HG03432 (cell line): ENCODE results near the gene CHI3L1.

Source experiments
- ATAC-seq: cut with Tn5 transposase; IDR thresholded peaks from one replicate; pipeline ENCODE4 v1.9.1; 2021; ENCODE audit warnings: mild to moderate bottlenecking, moderate library complexity; ENCODE audit not compliant: unreplicated experiment

CHI3L1 gene

DNA sequence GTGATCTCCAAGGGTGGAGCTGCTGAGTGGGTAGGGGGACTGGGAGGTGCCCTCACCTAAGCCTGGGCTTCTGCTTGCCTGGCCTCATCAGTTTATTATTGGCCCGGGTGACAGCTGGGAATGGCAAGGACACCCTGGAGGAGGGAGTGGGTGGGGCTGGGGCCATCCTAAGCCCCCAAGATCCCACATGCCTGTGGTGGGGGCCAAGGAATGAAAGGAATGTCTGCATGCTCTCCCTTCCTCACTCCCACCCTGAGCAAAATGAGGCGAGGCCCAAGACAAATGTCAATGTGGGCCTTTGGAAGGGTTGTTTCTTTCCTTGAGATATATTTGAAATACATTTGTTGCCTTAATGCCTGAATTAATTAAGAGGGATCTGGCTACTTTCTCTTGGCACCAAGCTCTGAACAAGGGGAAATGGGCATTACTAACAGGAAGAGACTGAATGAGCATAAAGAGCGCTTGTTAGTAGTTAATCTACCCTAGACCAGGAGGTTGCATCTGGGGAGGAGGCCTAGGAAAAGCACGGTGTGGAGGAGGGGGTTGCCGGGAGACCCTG is 19.7 kb upstream of the CHI3L1 start:
- no peak for ATAC-seq

DNA sequence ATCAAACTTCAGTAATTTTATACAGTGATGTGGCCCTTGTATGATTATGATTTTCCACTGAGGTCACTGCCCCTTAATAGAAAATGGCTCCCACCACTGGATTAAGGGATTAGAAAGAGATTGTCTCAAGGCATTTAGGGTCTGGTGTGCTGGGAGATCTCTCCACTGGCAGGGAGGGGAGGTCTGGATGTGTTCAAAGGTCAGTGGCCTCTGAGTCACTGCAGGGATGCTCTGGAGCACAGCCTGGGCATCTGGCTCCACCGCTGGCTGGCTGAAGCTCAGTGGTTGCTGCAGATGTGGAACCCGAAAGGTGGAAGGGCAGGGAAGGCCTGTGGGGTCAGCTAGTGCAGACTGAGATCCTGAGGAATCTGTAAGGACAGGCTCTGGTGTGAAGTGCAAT is 18.3 kb upstream of the CHI3L1 start:
- ATAC-seq, result no peak

DNA sequence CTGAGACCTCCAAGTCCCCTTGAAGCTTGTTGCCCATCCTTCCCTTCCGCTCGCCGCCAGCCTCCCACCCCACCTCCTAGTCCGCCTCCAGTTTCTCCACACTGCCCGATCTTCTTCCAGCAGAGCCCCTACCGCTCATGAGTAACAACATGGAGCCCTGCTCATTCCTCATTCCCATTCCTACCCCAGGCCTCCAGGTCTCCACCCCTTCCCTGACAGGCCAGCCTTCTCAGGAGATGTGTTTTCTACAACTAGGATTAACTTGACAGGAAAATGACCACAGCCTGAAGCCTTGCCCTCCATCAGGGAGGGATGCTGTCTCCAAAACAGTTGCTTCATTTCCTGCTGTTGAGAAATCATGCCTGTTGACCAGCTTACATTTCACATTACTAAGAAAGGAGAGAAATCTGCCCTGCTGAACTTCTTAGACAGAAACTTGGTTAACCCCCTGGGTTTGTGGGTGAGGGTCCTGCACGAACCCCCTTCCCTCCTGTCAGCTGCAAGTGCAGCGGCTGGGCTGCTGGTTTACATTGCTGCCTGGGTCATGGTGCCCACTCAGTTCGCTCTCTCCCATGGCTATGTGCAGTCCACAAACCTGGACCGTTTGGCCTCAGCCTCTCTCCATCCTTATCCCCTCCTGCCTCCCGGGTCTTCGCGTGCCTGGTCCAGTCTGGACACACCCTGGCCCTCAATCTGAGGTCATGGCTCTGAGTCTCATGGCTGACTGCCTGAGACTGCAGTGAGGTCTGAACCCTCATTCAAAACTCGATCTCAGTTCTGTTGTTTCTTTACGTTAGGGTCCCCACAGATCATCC is 16.1 kb upstream of the CHI3L1 start:
- no peak for ATAC-seq

DNA sequence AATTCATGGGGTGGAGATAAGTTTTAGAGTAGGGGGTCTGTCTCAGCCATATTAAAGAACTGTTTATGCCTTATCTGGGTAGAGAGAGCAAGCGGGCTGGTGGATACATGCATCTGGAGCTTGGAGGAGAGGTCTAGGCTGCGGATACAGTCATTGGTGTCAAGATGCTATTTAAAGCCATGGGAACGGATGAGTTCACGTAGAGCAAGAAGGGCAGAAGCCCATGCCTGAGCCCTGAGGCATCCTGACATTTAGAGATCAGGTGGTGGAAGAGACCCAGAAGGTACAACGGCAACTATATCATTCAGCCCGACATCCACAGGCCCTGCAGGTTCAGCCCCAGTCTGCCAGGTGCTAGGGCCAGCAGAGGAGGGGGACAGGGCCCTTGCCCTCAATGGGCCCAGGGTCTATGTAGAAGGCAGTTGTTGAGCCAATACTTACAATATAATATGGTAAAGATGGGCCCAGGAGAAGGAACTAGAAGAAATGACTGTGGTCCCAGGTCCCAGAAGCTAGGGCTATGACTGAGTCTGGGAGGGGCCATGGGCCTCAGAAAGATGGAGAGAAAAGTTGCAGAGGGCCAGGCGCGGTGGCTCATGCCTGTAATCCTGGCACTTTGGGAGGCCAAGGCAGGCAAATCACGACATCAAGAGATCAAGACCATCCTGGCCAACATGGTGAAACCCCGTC is 15.2 kb upstream of the CHI3L1 start:
- ATAC-seq, result no peak

DNA sequence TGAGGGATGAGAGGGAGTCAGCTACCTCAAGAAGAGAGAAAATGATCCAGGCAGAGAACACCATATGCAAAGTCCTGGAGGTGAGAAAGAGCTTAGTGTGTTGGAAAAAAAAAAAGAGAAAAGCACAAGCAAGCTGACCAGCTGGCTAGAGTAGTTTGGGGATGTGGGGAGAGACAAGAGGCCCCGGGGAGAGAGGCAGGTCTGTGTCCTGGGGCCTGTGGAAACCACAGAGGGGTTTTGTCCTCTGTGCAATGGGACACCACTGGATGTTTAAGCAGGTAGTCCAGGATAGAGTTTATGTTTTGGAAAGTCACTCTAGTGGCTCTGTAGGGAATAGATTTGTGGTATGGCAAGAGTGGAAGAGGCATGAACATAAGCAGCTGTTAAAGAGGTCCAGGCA is 14.4 kb upstream of the CHI3L1 start:
- ATAC-seq, result no peak

DNA sequence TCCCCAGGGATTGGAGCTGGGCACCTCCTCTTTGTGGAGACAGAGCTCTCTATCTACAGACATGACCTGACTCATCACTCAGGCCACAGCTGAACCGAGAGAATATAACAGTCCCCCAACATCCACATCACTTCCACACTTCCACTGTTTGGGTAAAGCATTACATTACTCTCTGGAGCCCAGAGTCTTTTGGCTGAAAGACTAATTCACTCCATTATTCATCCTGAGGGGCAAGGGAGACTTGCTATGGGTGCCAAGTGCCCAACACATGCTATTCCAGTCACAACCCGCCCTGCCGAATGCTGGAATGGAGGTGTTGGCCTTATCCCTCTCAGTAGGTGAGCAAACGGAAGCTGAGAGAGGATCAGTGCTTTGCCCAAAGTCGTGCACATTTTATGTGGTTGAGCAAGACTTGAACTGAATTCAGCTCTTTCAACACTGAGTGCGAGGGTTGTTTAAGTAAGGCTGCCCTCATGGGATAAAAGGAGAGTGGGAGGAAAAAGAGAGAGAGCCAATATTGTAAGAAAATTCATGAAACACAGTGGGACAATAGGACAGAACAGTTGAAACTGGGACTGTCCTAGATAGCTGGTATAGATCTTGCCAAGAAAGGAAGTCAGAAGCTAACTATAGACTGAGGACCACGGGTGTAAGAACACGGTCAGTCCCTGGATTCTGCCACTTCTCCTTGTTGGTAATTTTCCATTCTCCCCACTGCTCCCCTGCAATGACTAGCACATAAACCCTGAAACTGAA is 13.5 kb upstream of the CHI3L1 start:
- ATAC-seq, result no peak

DNA sequence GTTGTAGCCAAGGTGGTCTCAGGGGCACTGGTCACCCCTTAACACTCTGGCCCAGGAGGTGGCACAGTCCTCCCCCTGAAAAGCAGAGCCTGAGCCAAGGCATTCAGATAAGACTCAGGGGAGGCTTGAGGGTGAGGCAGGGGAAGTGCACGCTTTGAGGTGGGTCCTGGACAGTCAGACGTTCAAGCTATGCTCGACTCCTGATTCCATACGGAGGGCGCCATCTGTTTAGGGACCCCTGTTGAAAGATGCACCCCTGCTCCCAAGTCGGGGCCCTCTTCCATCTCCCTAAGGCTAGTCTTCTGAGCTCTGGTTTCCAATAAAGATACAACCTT is 12.9 kb upstream of the CHI3L1 start:
- ATAC-seq, result no peak

DNA sequence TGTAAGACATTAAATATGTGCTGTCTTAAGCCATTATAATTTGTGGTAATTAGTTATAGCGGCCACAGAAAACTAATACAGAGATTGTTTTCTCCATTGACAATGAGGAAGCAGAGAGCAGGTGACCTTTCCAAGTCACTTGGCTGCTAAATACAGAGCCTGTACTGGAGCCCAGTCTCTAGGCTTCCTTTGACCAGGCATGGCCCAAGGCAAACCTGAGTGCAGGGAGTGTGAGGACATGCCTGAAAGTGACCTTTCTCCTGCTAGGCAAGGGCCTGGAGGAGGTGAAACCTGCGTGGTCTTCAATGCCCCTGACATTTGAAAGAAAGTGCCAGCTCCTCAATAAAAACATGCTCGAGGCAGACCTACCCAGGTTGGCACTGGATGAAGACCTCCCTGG is 12.5 kb upstream of the CHI3L1 start:
- no peak for ATAC-seq

DNA sequence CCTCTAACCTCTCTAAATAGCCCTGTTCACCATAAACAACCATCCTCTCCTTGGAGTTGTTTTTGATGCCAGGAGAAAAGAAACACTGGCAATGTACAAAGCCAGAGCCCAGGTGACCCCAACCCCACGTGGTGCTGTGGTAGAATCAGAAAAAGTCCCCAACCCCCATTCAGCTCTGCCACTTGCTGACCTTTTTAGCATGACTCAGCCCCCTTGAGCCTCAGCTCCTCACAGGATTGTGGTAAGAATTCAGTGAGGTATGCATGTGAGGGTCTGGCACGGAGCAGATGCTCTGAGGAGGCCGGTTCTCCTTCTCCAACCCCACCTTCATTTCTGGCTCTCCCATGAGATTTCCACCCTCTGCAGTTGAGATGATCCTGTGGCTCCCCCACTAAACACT is 11.1 kb upstream of the CHI3L1 start:
- no peak for ATAC-seq

DNA sequence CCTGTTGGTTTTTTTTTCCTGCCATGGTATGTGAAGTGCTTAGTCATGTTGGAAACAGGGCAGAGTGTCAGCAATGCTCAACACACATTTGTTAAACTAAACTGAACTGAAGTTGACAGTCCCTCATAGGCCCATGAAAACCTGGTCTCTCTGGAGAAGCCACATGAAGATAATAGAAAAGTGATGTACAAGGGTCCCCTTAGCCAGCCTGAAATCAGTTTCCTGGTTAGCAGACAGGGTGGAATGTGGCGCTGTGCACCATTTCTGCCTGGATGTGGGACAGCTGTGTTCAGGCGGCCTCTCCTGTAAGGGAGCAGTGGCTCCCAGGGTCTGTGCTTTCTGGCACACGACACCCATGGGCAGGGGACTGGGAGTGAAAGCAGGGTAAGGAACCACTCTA is 9.9 kb upstream of the CHI3L1 start:
- ATAC-seq, result no peak

DNA sequence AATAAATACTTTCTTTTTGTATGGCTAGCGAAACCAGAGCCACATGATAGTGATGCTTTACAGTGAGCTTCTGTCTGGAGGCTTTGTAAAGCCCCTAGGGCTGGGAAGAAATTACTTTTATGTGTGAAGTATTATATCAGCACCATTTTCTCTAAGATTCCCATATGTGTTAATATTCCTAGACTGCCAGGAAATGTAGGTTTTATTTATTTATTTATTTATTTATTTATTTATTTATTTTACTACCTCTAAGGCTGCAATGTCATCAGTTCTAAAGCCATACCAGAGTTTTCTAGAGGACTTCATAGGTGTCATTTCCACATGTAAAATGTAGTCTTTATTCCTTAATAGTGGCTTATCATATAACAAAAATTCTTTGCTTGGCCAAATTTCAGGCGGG is 4.4 kb upstream of the CHI3L1 start:
- ATAC-seq, result no peak

DNA sequence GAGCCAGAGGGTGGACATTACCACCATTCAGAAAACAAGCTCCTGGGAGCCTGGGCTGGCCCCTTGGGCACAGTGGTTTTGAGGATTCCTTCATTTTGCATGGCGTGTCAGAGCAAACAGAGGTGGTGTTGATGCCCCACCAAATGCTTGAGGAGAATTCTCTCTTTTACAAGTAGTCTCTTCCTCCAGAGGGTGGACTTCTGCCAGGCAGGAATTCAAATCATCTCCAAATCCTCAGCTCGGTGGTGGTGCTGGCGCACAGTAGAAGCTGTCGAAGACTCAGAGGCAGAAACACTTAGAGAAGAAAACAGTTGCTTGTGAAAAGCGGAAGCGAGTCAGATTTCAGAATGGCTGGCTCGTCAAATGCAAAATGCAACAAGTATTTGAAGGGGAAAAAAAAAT is 3.4 kb upstream of the CHI3L1 start:
- no peak for ATAC-seq

DNA sequence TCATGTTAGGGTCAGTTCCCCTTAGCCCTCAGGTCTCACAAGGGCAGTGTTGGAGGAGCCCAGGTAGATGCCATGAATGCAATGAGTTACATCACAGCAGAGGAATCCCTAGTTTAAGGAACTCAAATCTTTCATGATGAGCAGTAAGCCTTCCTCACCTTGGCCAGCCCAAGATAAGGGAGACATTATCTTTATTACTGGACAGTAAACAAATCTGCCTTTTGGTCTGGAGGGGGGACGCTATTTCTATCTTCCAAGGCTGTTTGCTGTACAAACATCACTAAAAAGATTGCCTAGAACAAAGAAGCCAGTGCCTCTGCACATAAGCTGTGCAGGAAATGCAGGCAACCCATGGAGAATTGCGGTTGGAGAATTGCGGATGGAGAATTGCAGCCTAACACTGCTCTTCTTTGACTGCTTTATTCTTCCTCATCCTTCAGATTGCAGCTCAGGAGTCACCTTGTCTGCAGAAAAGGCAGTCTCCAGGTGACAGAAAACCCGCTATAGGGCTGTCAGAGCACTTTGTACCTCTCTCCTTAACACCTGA is 2.3 kb upstream of the CHI3L1 start:
- no peak for ATAC-seq

DNA sequence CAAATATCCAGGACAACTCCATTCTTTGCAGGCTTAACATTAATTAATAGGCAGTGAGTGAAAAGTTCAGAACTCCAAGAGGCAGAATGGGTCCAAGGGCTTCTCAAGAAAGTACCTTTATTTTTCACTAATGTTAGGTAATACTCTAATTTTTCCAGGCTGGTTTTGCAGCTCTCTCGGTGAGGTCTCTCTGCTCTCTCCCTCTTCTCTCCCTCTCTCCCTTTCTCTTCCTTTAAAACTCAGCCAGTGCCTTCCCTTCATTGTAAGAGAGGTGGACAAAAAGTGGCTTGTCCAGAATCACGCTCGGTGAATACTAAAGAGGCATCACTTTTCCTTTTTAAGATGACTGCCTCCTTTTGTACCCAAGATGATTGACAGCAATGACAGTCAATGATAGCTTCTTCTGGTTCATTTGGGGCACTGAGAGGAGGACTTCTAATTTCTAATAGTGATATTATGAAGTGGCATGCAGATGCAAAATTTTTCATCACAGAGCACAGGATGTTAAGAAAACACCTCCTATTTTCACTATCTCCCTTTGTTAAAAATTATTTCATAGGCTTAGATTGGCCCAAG is 1.3 kb upstream of the CHI3L1 start:
- ATAC-seq, result no peak

DNA sequence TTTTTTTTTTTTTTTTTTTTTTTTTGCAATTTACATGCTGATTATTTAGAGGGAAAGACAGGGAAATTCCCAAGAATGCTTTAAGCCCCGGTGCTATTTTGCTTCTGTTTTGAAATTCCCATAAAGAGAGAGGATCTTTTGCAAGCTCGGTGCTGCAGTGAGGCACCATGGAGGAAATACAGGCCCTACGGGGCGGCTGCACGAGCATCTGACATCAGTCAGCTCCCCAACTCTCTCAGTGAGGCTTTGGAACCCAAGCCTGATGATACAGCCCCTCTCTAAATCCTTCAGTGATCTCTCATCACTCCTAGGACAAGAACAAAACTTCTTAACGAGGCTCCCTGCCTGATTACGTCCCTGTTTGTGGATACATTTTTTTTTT is 791 bp upstream of the CHI3L1 start:
- no peak for ATAC-seq

DNA sequence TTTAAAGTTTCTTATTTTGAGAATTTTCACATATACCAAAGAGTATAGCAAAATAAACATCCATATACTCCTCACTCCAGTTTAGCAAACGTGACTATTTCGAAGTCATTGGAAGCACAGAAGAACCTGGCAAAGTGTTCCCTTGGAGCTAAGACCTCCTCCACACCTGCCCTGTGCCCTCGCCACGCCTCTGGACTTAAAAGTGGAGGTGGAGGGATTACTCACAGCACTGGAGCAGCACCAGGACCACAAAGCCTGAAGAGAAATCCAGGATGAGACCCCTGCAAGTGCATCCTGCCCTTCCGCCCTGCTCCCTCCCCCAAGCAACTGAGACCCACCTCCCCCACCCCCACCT is 436 bp downstream of the CHI3L1 start:
- ATAC-seq, result no peak

DNA sequence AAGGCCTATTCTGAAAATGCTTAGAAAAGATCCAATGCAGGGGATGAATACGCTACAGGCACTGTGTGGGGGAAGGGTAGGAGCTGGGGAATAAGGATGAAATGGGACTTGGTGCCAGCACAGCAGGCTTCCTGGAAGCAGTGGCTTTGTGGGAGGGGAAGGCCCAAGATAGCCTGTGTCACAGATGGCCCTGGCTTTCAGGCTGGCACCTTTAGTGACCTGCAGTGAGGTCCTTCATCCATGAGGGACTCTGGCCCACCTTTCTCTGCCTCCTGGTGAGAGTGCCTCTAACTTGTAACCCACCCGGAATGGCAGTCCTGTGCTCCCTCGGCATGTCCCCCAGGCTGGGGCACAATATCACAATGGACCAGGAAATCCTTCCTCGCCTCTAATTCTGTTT is 919 bp downstream of the CHI3L1 start:
- no peak for ATAC-seq

DNA sequence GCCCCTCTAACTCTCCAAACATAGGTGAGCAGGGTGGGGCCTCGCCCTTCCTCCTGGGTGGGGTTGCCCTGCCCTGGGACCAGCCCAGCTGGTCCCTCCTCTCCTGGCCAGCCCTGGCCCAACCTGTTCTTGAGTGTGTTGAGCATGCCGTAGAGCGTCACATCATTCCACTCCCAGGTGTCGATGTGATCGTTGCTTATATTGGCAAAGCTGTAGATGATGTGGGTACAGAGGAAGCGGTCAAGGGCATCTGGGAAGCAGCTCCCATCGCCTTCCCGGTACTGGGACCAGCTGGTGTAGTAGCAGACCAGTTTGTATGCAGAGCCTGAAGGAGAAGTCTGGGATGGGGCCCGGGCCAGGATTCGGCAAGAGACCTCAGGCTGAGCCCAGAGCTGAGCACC is 1.4 kb downstream of the CHI3L1 start:
- ATAC-seq, result no peak

DNA sequence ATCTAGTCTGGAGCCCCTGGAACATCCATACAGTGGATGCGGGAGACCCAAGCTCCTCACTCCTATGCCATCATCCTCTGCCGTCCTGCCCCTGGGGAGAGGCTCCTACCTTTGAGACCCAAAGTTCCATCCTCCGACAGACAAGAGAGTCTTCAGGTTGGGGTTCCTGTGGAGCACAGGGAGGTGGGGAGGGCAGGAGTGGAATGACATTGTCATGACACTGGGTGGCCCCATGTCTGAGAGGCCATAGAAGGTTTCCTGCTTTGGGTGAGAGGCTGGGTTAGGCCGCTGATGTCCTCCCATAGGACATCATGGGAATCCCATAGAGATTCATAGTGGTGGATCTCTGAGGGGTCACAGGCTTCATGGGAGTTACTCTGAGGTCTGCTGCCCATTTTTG is 2.0 kb downstream of the CHI3L1 start:
- ATAC-seq, result no peak

DNA sequence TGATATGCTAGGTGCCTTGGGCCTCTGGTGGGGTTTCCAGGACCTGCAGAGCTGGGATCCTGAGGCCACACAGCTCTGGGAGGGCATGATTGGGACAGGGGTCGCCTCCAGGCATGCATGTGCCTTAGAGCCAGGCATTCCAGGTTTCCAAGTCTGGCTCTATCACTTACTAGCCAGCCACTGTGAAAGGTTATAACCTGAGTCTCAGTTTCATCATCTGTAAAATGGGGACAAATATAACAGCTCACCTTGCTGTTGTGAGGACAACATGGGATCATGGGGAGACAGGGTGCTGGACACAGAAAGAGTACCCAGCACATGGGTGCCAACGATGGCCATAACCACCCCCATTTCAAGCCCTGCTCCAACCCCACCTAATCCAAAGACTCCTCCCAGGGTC is 2.7 kb downstream of the CHI3L1 start:
- ATAC-seq, result no peak

DNA sequence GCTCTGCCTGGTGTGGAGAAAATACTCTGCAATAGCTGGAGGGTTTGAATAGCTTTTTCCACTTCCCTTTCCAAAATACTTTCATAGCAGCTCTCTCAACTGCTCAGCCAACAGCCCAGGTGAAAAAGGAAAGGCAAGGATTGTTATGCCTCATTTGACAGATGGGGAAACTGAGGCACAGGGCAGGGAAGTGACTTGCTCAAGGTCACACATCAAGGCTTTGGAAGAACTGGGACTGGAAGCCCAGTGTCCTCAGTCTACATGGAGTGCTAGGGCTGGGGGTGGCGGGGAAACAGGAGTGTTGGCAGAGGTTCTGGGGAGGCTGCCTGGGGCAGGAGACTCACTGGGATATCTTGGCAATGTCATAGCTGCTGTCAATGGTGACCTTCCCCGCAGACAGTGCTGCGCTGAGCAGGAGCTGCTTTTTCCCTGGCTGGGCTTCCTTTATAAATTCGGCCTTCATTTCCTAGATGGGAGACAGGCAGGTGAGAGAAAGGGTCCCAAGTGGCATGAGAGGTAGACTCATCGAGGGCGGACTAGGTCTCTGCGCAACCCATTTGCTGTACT is 4.0 kb downstream of the CHI3L1 start:
- ATAC-seq, result no peak
